ENCODE results near the gene BRSK2.

DNA sequence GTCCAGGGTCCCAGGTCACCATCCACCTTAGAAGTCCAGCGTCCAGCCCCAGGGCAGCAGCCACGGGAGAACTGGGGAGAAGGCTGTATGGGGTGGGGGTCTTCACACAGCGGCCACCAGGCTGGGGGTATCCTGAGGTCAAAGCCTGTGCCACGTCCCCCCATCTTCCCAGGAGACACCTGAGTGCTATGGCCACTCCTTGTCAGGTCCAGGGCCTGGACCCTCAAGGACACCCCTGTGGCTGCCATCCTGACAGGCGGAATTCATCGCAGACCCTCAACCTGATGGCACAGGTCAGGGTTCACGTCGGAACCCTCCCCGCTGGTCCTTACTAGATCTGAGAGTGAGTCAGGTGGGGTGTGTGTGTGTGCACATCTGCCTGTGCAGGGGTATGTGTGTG lies 18.6 kb downstream of the BRSK2 start:
- no peak for TF ChIP-seq POLR2A (IDR thresholded peaks at IDR 0.05; ENCODE audit: low read length)
- no peak for TF ChIP-seq GATA1 (IDR thresholded peaks at IDR 0.05; ENCODE audit: low read depth, low read length)

All from erythroblast (primary cell).